K562 (cell line): ENCODE data around the gene NAT8. TPM values are rescaled to one million over a fixed set of nuclear protein-coding genes. Genes with fewer than 3 reads are reported as not detected.
"Not testable (repeated sequence)": the region's sequence is repeated elsewhere in the genome, so short reads cannot be mapped to it uniquely, and the experiment has no call there.

ENCODE experiments used
- ATAC-seq: fragments of 200-7000 bp; cut with Tn5 transposase; 3 replicates; pipeline ENCODE4 v1.9.1; 2020; ENCODE audit warnings: moderate library complexity
- BruUV-seq: library from RNA; stranded (reverse); fragments of 400-500 nt; replicated peaks from 2 replicates; lab custom pipeline; 2021; lab: Mats Ljungman, UMichigan
- CTCF ChIA-PET: fragments of 300-600 bp; formaldehyde crosslinking; extraction: SDS; loops from one replicate; lab custom pipeline; 2021; ENCODE audit warnings: low intra/inter-chr PET ratio; lab: Yijun Ruan, JAX
- POLR2A ChIA-PET: fragments of 300-600, 350-650 bp; sonication (Branson Sonifier 250); formaldehyde crosslinking; extraction: SDS; loops from one replicate; lab custom pipeline; 2021; ENCODE audit warnings: antibody characterized with exemption, inconsistent platforms; lab: Yijun Ruan, JAX
- DNase-seq, 4 experiments: peaks; one replicate each; pipeline versions ENCODE4 v3.0.0 to v3.0.0-alpha.2; 2011 to 2018; ENCODE audit warnings: low spot score in 3 of 4, mixed read lengths in 3 of 4; ENCODE audit errors: extremely low read depth in 1 of 4
- FAIRE-seq: peaks from 2 replicates; lab custom pipeline; 2011; peaks lifted over from hg19 to GRCh38; lab: Jason Lieb, UNC
- H2AFZ ChIP-seq: 2 replicates; pipeline ENCODE4 v1.6.0; 2011; ENCODE audit warnings: low read depth, low read length, control low read depth, inconsistent platforms
- H3K27ac ChIP-seq: fragments of 200-600 bp; 3 replicates; pipeline ENCODE4 v1.8.0; 2011; ENCODE audit warnings: low read depth, mild to moderate bottlenecking, control low read depth, inconsistent platforms, low read length, moderate library complexity, mixed read lengths; ENCODE audit errors: extremely low read depth
- H3K27me3 ChIP-seq, 2 experiments: fragments of 300-600 bp in 1 of 2; 2 replicates in 1 of 2; 3 replicates in 1 of 2; pipeline versions ENCODE4 v1.6.0 to v1.8.0; 2011; ENCODE audit warnings: inconsistent platforms in 2 of 2, low read length in 2 of 2, mild to moderate bottlenecking in 1 of 2, mixed read lengths in 1 of 2, moderate library complexity in 1 of 2; ENCODE audit not compliant: control insufficient read depth in 2 of 2, insufficient read depth in 2 of 2
- H3K36me3 ChIP-seq: fragments of 300-600 bp; 3 replicates; pipeline ENCODE4 v1.8.0; 2011; ENCODE audit warnings: mild to moderate bottlenecking, low read length, inconsistent platforms; ENCODE audit not compliant: control insufficient read depth, insufficient read depth
- H3K4me1 ChIP-seq, 2 experiments: fragments of 200-600 bp in 1 of 2; replicated peaks in 1 of 2; 2 replicates in 1 of 2; 3 replicates in 1 of 2; pipeline versions ENCODE4 v1.5.1 to v1.8.0; 2011; ENCODE audit warnings: inconsistent platforms in 2 of 2, low read length in 2 of 2, mild to moderate bottlenecking in 1 of 2, mixed read lengths in 1 of 2, moderate library complexity in 1 of 2; ENCODE audit not compliant: control insufficient read depth in 2 of 2, insufficient read depth in 2 of 2
- H3K4me2 ChIP-seq: 2 replicates; pipeline ENCODE4 v1.6.1; 2011; ENCODE audit warnings: low read length, control low read depth, inconsistent platforms, mixed read lengths; ENCODE audit not compliant: insufficient read depth
- H3K4me3 ChIP-seq: fragments of 200-600 bp; sonication (generic), shearing (Covaris generic); 2 replicates; pipeline ENCODE4 v1.5.1; 2016; ENCODE audit warnings: control low read depth, inconsistent platforms
- H3K79me2 ChIP-seq: fragments of 200-600 bp; 3 replicates; pipeline ENCODE4 v1.8.0; 2011; ENCODE audit warnings: low read length, inconsistent platforms; ENCODE audit not compliant: control insufficient read depth, insufficient read depth
- H3K9ac ChIP-seq, 2 experiments: 2 replicates each; pipeline versions ENCODE4 v1.6.0 to v1.6.1; 2011; ENCODE audit warnings: low read depth in 2 of 2, low read length in 2 of 2, control low read depth in 1 of 2, inconsistent platforms in 1 of 2, mild to moderate bottlenecking in 1 of 2, mixed read lengths in 1 of 2; ENCODE audit not compliant: insufficient read depth in 1 of 2
- H3K9me1 ChIP-seq: one replicate; pipeline ENCODE4 v1.6.0; 2011; ENCODE audit warnings: inconsistent platforms, mild to moderate bottlenecking, low read length, moderate library complexity; ENCODE audit not compliant: control insufficient read depth, insufficient read depth
- H3K9me3 ChIP-seq: replicated peaks from 2 replicates; pipeline ENCODE4 v1.5.1; 2011; ENCODE audit warnings: low read depth, low read length, inconsistent platforms; ENCODE audit not compliant: control insufficient read depth, insufficient read depth
- H4K20me1 ChIP-seq: replicated peaks from 2 replicates; pipeline ENCODE4 v1.6.1; 2011; ENCODE audit warnings: low read length, inconsistent platforms, mixed read lengths; ENCODE audit not compliant: control insufficient read depth, insufficient read depth
- WGBS: fragments of 100-300 bp; shearing (Covaris generic); methylation state at CpG from one replicate; pipeline ENCODE4 v1.1.6; 2016; ENCODE audit warnings: low coverage, mixed read lengths; ENCODE audit not compliant: insufficient coverage; ENCODE audit errors: missing lambda C conversion rate; 5-methylcytosine and 5-hydroxymethylcytosine counted together
- in situ Hi-C: fragments of 300-500 bp; cut with MboI; formaldehyde crosslinking; loops from 4 replicates; pipeline ENCODE4 v1.15.0; 2018; ENCODE audit warnings: inconsistent platforms, mixed read lengths
- intact Hi-C: fragments of 100-400 bp; cut with micrococcal nuclease; formaldehyde crosslinking; loops from 2 replicates; pipeline ENCODE4 v1.14.2; 2022
- polyA plus RNA-seq, 8 experiments: library from polyadenylated mRNA; depleted of rRNA in 4 of 8; stranded (reverse) in 5 of 8; unstranded in 3 of 8; fragments of >200 nt; fragmentation: Nextera tagmentation in 2 of 8; fragmentation: Illumina TruSeq in 1 of 8; extraction: Ambion mirVana in 2 of 8; extraction: Trizol in 1 of 8; gene quantifications; 2 replicates each; pipeline versions ENCODE4 v1.2.1 to v1.2.3, GENCODE V29; 2011 to 2014; ENCODE audit warnings: inconsistent platforms in 1 of 8, missing spikeins in 1 of 8
- total RNA-seq, 7 experiments: library from RNA; depleted of rRNA in 6 of 7; stranded (reverse); fragments of >200 nt in 6 of 7; fragmentation: Illumina TruSeq in 2 of 7; extraction: Trizol in 2 of 7; gene quantifications; 2 replicates each; pipeline versions ENCODE4 v1.2.1 to v1.2.3, GENCODE V29; 2011 to 2021; ENCODE audit warnings: low replicate concordance in 1 of 7
- TF ChIP-seq, protein P1 (sequence below): sonication (generic); formaldehyde crosslinking; IDR thresholded peaks from 2 replicates; pipeline ENCODE4 v1.5.0; 2020; ENCODE audit warnings: missing genetic modification reagents
- TF ChIP-seq, protein P2 (sequence below): fragments of 450-650 bp; formaldehyde crosslinking; IDR thresholded peaks from 2 replicates; pipeline ENCODE4 v1.4.0; 2020; ENCODE audit warnings: mild to moderate bottlenecking, mixed read lengths

The NAT8 gene
- total and polyA plus RNA-seq, 9 of the 15 experiments (the other 6 are each of a cell fraction or from before 2014, with no cell fraction given), result not detected

DNA sequence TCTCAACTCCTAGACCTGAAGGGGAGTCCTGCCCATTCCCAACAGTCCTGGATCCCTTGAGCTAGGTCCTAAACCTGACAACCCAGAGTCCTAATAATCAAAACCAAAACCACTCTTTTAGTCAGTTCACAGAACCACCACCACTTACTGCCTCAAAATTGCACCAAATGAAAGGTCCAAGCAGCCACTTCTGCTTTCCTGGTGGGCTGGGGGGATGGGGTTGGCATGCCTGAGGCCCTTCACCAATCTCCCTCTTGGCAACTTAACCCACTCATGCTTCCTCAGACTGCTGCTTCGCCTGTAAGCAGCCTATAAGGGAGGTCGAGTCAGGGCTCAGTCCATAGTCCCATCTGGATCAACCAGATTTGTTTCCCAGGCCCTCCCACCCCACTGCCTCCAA lies 37.0 kb upstream of the NAT8 start:
- H4K20me1 ChIP-seq, H2AFZ ChIP-seq, H3K27me3 ChIP-seq, H3K9me1 ChIP-seq, in situ Hi-C loops, H3K27ac ChIP-seq, DNase-seq, H3K79me2 ChIP-seq, H3K9me3 ChIP-seq, ATAC-seq, H3K4me1 ChIP-seq, BruUV-seq, H3K9ac ChIP-seq, H3K36me3 ChIP-seq, H3K4me3 ChIP-seq, FAIRE-seq, POLR2A ChIA-PET, H3K4me2 ChIP-seq: not testable (repeated sequence)
- WGBS, result no CpG with 5 or more reads among the region's 2 CpGs
- intact Hi-C loops, result loop anchor here (10.0 kb wide), 2 partner anchors 146 to 316 kb away; partner anchors contain the start of gene STAMBP
- CTCF ChIA-PET, result interaction anchor here (1.0 kb wide), 1 partner anchor 307 kb away, joined by 3 read pairs; no protein-coding TSS in a partner anchor

DNA sequence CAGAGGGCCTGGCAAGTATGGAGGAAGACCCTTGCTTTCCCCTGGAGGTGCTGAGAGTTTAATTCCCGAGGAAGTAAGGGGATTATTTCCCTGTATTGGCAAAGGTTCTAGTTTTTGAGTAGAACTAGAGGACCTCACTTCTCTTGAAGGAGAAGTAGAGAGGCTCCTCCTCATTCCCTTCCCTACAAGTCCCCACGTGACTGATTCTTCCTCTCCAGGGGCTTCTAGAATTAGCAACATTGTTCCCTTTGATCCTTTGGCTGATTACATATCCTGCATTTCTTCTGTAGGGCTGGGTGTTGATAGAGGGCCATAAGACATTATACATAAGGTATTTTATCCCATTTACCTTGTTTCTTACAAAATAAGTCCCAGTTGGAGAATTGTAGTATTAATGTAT lies 35.8 kb upstream of the NAT8 start:
- FAIRE-seq, H3K79me2 ChIP-seq, H3K27me3 ChIP-seq: not testable (repeated sequence)
- TF ChIP-seq, protein P1, sequence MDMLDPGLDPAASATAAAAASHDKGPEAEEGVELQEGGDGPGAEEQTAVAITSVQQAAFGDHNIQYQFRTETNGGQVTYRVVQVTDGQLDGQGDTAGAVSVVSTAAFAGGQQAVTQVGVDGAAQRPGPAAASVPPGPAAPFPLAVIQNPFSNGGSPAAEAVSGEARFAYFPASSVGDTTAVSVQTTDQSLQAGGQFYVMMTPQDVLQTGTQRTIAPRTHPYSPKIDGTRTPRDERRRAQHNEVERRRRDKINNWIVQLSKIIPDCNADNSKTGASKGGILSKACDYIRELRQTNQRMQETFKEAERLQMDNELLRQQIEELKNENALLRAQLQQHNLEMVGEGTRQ (CRISPR knock-in tag), result peak; percentile 38; the same call in 1 of the 2 replicates
- TF ChIP-seq, protein P2, sequence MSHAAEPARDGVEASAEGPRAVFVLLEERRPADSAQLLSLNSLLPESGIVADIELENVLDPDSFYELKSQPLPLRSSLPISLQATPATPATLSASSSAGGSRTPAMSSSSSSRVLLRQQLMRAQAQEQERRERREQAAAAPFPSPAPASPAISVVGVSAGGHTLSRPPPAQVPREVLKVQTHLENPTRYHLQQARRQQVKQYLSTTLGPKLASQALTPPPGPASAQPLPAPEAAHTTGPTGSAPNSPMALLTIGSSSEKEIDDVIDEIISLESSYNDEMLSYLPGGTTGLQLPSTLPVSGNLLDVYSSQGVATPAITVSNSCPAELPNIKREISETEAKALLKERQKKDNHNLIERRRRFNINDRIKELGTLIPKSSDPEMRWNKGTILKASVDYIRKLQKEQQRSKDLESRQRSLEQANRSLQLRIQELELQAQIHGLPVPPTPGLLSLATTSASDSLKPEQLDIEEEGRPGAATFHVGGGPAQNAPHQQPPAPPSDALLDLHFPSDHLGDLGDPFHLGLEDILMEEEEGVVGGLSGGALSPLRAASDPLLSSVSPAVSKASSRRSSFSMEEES (CRISPR knock-in tag), result 0 out of 2 replicates have a peak, but pooled peaks have one; percentile 7
- TF ChIP-seq, all 486 proteins: peak for 2; not testable (repeated sequence) for 484
- POLR2A ChIA-PET, result interaction anchor here (0.7 kb wide), 1 partner anchor 63 kb away, joined by 3 read pairs; no protein-coding TSS in a partner anchor
- H3K27ac ChIP-seq, CTCF ChIA-PET, in situ Hi-C loops, H3K36me3 ChIP-seq, H3K9me3 ChIP-seq, BruUV-seq, H3K9me1 ChIP-seq, H3K4me3 ChIP-seq, H3K9ac ChIP-seq, ATAC-seq, H4K20me1 ChIP-seq, H2AFZ ChIP-seq, H3K4me1 ChIP-seq, H3K4me2 ChIP-seq: not testable (repeated sequence)
- intact Hi-C loops, result loop anchor here (10.0 kb wide), 2 partner anchors 147 to 317 kb away; partner anchors contain the start of gene STAMBP
- 3% methylated on average over 2 of the region's 2 CpGs for WGBS
- DNase-seq, result peak in 1 of 4 experiments; percentile 7
